HepG2 (cell line): Measurements from ENCODE around the gene CPOX. TPM values are rescaled to one million over a fixed set of nuclear protein-coding genes. Genes with fewer than 3 reads are reported as not detected.

Source experiments
- ATAC-seq: fragments of 200-7000 bp; cut with Tn5 transposase; 3 replicates; pipeline ENCODE4 v1.9.1; 2020; ENCODE audit warnings: mild to moderate bottlenecking, moderate library complexity
- BruUV-seq: library from RNA; stranded (reverse); fragments of 400-500 nt; replicated peaks from 2 replicates; lab custom pipeline; 2021; lab: Mats Ljungman, UMichigan
- CTCF ChIA-PET: fragments of 300-600 bp; formaldehyde crosslinking; extraction: SDS; loops from one replicate; lab custom pipeline; 2021; ENCODE audit warnings: low total read pairs, inconsistent platforms, low intra/inter-chr PET ratio; lab: Yijun Ruan, JAX
- POLR2A ChIA-PET: fragments of 350-600 bp; sonication (Branson Sonifier 250); formaldehyde crosslinking; loops from one replicate; lab custom pipeline; 2020; ENCODE audit warnings: antibody characterized with exemption, inconsistent platforms; lab: Yijun Ruan, JAX
- DNase-seq: peaks from one replicate; pipeline ENCODE4 v3.0.0-alpha.2; 2015; ENCODE audit warnings: low spot score
- FAIRE-seq: peaks from 3 replicates; lab custom pipeline; 2011; peaks lifted over from hg19 to GRCh38; lab: Jason Lieb, UNC
- H2AFZ ChIP-seq: one replicate; pipeline ENCODE4 v1.6.1; 2011; ENCODE audit warnings: low read length, inconsistent platforms
- H3K27ac ChIP-seq: fragments of 300-600 bp; 3 replicates; pipeline ENCODE4 v1.8.0; 2011; ENCODE audit warnings: mixed run types, mild to moderate bottlenecking, mixed read lengths, low read length, inconsistent platforms; ENCODE audit not compliant: insufficient read depth; ENCODE audit errors: extremely low read length
- H3K27me3 ChIP-seq, 2 experiments: fragments of 200-600 bp in 1 of 2; 2 replicates in 1 of 2; 3 replicates in 1 of 2; pipeline versions ENCODE4 v1.6.0 to v1.8.0; 2011; ENCODE audit warnings: low read length in 2 of 2, mild to moderate bottlenecking in 2 of 2, moderate library complexity in 2 of 2, inconsistent platforms in 1 of 2; ENCODE audit not compliant: insufficient read depth in 2 of 2, control insufficient read depth in 1 of 2
- H3K36me3 ChIP-seq, 2 experiments: fragments of 200-600 bp in 1 of 2; replicated peaks in 1 of 2; 2 replicates in 1 of 2; 3 replicates in 1 of 2; pipeline versions ENCODE4 v1.5.1 to v1.8.0; 2011; ENCODE audit warnings: low read length in 2 of 2, inconsistent platforms in 1 of 2; ENCODE audit not compliant: insufficient read depth in 2 of 2, control insufficient read depth in 1 of 2
- H3K4me1 ChIP-seq: 2 replicates; pipeline ENCODE4 v1.5.1; 2012; ENCODE audit warnings: low read length, inconsistent platforms; ENCODE audit not compliant: insufficient read depth
- H3K4me2 ChIP-seq: 2 replicates; pipeline ENCODE4 v1.6.0; 2011; ENCODE audit warnings: low read depth, low read length, inconsistent platforms
- H3K4me3 ChIP-seq, 3 experiments: fragments of 200-600 bp in 1 of 3; sonication (generic), shearing (Covaris generic) in 1 of 3; replicated peaks in 1 of 3; 2 replicates each; pipeline ENCODE4 v1.5.1; 2011 to 2016; ENCODE audit warnings: low read length in 3 of 3, inconsistent platforms in 2 of 3, low read depth in 2 of 3, mild to moderate bottlenecking in 2 of 3, control low read depth in 1 of 3, mixed read lengths in 1 of 3; ENCODE audit not compliant: insufficient read depth in 1 of 3
- H3K79me2 ChIP-seq: one replicate; pipeline ENCODE4 v1.6.1; 2011; ENCODE audit warnings: low read length, inconsistent platforms; ENCODE audit not compliant: insufficient read depth
- H3K9ac ChIP-seq: 2 replicates; pipeline ENCODE4 v1.6.0; 2011; ENCODE audit warnings: mild to moderate bottlenecking, low read depth, low read length, inconsistent platforms; ENCODE audit not compliant: insufficient read depth
- H3K9me3 ChIP-seq: 2 replicates; pipeline ENCODE4 v1.5.1; 2012; ENCODE audit warnings: mild to moderate bottlenecking, low read length
- H4K20me1 ChIP-seq: 2 replicates; pipeline ENCODE4 v1.6.0; 2011; ENCODE audit warnings: inconsistent platforms, mild to moderate bottlenecking, low read length, moderate library complexity; ENCODE audit not compliant: insufficient read depth
- DBP ChIP-seq: sonication (generic); formaldehyde crosslinking; IDR thresholded peaks from 2 replicates; pipeline ENCODE4 v1.4.0; 2020; ENCODE audit warnings: missing genetic modification reagents; ENCODE audit errors: not compliant biosample characterization
- FLYWCH1 ChIP-seq: sonication (generic); formaldehyde crosslinking; IDR thresholded peaks from 2 replicates; pipeline ENCODE4 v1.8.1; 2023; ENCODE audit warnings: mild to moderate bottlenecking, missing genetic modification reagents
- GPBP1L1 ChIP-seq: sonication (generic); formaldehyde crosslinking; IDR thresholded peaks from 2 replicates; pipeline ENCODE4 v1.5.0; 2020; ENCODE audit warnings: mild to moderate bottlenecking, missing genetic modification reagents
- HDAC2 ChIP-seq: sonication (generic); formaldehyde crosslinking; IDR thresholded peaks from 2 replicates; pipeline ENCODE4 v1.4.0; 2020; ENCODE audit warnings: missing genetic modification reagents
- KLF11 ChIP-seq: IDR thresholded peaks from 2 replicates; pipeline ENCODE4 v1.6.1; 2016; ENCODE audit warnings: missing compliant biosample characterization
- KMT2A ChIP-seq: sonication (generic); formaldehyde crosslinking; IDR thresholded peaks from 2 replicates; pipeline ENCODE4 v1.4.0; 2020; ENCODE audit warnings: missing genetic modification reagents
- MIER3 ChIP-seq: IDR thresholded peaks from 2 replicates; pipeline ENCODE4 v1.6.1; 2016; ENCODE audit warnings: missing compliant biosample characterization, borderline replicate concordance
- RXRA ChIP-seq: sonication (generic); formaldehyde crosslinking; IDR thresholded peaks from 2 replicates; pipeline ENCODE4 v1.5.1; 2020; ENCODE audit warnings: missing genetic modification reagents
- XRCC5 ChIP-seq: fragments of 200-400 bp; formaldehyde crosslinking; optimal IDR thresholded peaks from 2 replicates; pipeline ENCODE3; 2017; ENCODE audit warnings: mild to moderate bottlenecking, low read length
- ZGPAT ChIP-seq: IDR thresholded peaks from 2 replicates; pipeline ENCODE4 v1.6.1; 2016; ENCODE audit warnings: mild to moderate bottlenecking
- ZNF138 ChIP-seq: sonication (generic); formaldehyde crosslinking; IDR thresholded peaks from 2 replicates; pipeline ENCODE4 v1.5.0; 2020; ENCODE audit warnings: mild to moderate bottlenecking, low read depth, missing genetic modification reagents
- ZNF232 ChIP-seq: sonication (generic); formaldehyde crosslinking; IDR thresholded peaks from 2 replicates; pipeline ENCODE4 v1.4.0; 2020; ENCODE audit warnings: missing genetic modification reagents, borderline replicate concordance
- ZNF264 ChIP-seq: sonication (generic); formaldehyde crosslinking; IDR thresholded peaks from 2 replicates; pipeline ENCODE4 v1.4.0; 2020; ENCODE audit warnings: missing genetic modification reagents
- WGBS: methylation state at CpG from one replicate; pipeline ENCODE4 v1.1.6; 2017; ENCODE audit warnings: low lambda C conversion rate; 5-methylcytosine and 5-hydroxymethylcytosine counted together
- in situ Hi-C: cut with HindIII; loops from 2 replicates; pipeline ENCODE4 v1.10.0; 2017; ENCODE audit warnings: low pct_unique_long_range_greater_than_20kb; ENCODE audit not compliant: extremely low pct_ligation_motif_present
- intact Hi-C: fragments of 100-400 bp; cut with micrococcal nuclease; formaldehyde crosslinking; loops from one replicate; pipeline ENCODE4 v1.10.0; 2022; ENCODE audit not compliant: unreplicated experiment
- polyA plus RNA-seq, 8 experiments: library from polyadenylated mRNA; depleted of rRNA in 3 of 8; stranded (reverse) in 7 of 8; unstranded in 1 of 8; fragments of >200 nt; fragmentation: Illumina TruSeq in 4 of 8; extraction: Trizol in 4 of 8; gene quantifications; 2 replicates each; pipeline versions ENCODE4 v1.2.1 to v1.2.3, GENCODE V29; 2011 to 2016; ENCODE audit warnings: low read depth in 4 of 8, missing spikeins in 1 of 8, mixed read lengths in 1 of 8; ENCODE audit not compliant: insufficient read depth in 1 of 8
- total RNA-seq, 5 experiments: library from RNA; depleted of rRNA; stranded (reverse); fragments of >200 nt; fragmentation: Illumina TruSeq; extraction: Trizol; gene quantifications; 2 replicates each; pipeline ENCODE4 v1.2.3, GENCODE V29; 2016; ENCODE audit warnings: low read depth in 1 of 5
- TF ChIP-seq, protein P1 (sequence below): sonication (generic); formaldehyde crosslinking; IDR thresholded peaks from 2 replicates; pipeline ENCODE4 v1.8.1; 2022; ENCODE audit warnings: low read depth, mild to moderate bottlenecking, missing genetic modification reagents
- TF ChIP-seq, protein P2 (sequence below): sonication (generic); formaldehyde crosslinking; IDR thresholded peaks from 2 replicates; pipeline ENCODE4 v1.8.0; 2022; ENCODE audit warnings: mild to moderate bottlenecking, missing genetic modification reagents

The CPOX gene
- total and polyA plus RNA-seq, 2 of the 13 experiments (the other 11 are each of a cell fraction or from before 2014, with no cell fraction given), result 34.2 to 37.2 TPM

GRCh38 chr3:98534168-98534567 lies 59.2 kb downstream of the CPOX start (continued):
- TF ChIP-seq, protein P1, sequence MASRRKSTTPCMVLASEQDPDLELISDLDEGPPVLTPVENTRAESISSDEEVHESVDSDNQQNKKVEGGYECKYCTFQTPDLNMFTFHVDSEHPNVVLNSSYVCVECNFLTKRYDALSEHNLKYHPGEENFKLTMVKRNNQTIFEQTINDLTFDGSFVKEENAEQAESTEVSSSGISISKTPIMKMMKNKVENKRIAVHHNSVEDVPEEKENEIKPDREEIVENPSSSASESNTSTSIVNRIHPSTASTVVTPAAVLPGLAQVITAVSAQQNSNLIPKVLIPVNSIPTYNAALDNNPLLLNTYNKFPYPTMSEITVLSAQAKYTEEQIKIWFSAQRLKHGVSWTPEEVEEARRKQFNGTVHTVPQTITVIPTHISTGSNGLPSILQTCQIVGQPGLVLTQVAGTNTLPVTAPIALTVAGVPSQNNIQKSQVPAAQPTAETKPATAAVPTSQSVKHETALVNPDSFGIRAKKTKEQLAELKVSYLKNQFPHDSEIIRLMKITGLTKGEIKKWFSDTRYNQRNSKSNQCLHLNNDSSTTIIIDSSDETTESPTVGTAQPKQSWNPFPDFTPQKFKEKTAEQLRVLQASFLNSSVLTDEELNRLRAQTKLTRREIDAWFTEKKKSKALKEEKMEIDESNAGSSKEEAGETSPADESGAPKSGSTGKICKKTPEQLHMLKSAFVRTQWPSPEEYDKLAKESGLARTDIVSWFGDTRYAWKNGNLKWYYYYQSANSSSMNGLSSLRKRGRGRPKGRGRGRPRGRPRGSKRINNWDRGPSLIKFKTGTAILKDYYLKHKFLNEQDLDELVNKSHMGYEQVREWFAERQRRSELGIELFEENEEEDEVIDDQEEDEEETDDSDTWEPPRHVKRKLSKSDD, result no peak

- no TSS peak for BruUV-seq
- TF ChIP-seq ZNF264 (CRISPR knock-in tag) (no peak), KMT2A (CRISPR knock-in tag) (no peak), RXRA (CRISPR knock-in tag) (no peak), ZGPAT (CRISPR knock-in tag) (no peak), ZNF138 (CRISPR knock-in tag) (no peak), FLYWCH1 (CRISPR knock-in tag) (no peak), ZNF232 (CRISPR knock-in tag) (no peak), KLF11 (CRISPR knock-in tag) (no peak), DBP (CRISPR knock-in tag) (no peak), XRCC5 (no peak), HDAC2 (CRISPR knock-in tag) (no peak), GPBP1L1 (CRISPR knock-in tag) (no peak), MIER3 (CRISPR knock-in tag) (no peak)
- TF ChIP-seq, protein P2, sequence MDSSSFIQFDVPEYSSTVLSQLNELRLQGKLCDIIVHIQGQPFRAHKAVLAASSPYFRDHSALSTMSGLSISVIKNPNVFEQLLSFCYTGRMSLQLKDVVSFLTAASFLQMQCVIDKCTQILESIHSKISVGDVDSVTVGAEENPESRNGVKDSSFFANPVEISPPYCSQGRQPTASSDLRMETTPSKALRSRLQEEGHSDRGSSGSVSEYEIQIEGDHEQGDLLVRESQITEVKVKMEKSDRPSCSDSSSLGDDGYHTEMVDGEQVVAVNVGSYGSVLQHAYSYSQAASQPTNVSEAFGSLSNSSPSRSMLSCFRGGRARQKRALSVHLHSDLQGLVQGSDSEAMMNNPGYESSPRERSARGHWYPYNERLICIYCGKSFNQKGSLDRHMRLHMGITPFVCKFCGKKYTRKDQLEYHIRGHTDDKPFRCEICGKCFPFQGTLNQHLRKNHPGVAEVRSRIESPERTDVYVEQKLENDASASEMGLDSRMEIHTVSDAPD (CRISPR knock-in tag), result no peak
Measured at GRCh38 chr3:98532709-98533571, 60.5 kb downstream of the CPOX start.

More at GRCh38 chr3:98532709-98533571, 60.5 kb downstream of the CPOX start:
- Histone ChIP-seq H3K9ac (no peak overlapping the region), H3K79me2 (no peaks in the 10 kb centered on the region), H3K27ac (no peak overlapping the region), H2AFZ (no peak overlapping the region), H3K4me3 (no peak overlapping the region), H3K9me3 (no peaks in the 10 kb centered on the region), H3K36me3 (no peaks in the 10 kb centered on the region), H3K4me2 (no peak overlapping the region), H3K27me3 (0 out of 5 replicates have a peak, but pooled peaks cover 0 to 4% of the 10 kb centered on the region in 2 experiments), H3K4me1 (peaks cover 16% of the 10 kb centered on the region), H4K20me1 (no peaks in the 10 kb centered on the region)
- DNase-seq (no peak), FAIRE-seq (no peak), ATAC-seq (no peak)
- WGBS, result 75% methylated on average over 6 of the region's 6 CpGs
- in situ Hi-C loops, result no loop called here
- ChIA-PET POLR2A (no interaction called here), CTCF (no interaction called here)
- intact Hi-C loops, result no loop called here
